Testis (tissue), 3 donors: ENCODE results near the gene SMIM23. TPM values are rescaled to one million over a fixed set of nuclear protein-coding genes. Genes with fewer than 3 reads are reported as not detected.

ENCODE experiments used
- DNase-seq: peaks from one replicate; pipeline ENCODE4 v3.0.0-alpha.2; 2019
- H3K27ac ChIP-seq, 2 donors: fragments of 200-600 bp; sonication (generic); one replicate each; pipeline ENCODE4 v1.5.1; 2019
- H3K27me3 ChIP-seq: fragments of 200-600 bp; sonication (generic); one replicate; pipeline ENCODE4 v1.5.1; 2019
- H3K36me3 ChIP-seq: fragments of 200-600 bp; sonication (generic); one replicate; pipeline ENCODE4 v1.5.1; 2017; ENCODE audit warnings: low read depth; ENCODE audit errors: missing control alignments
- H3K4me1 ChIP-seq: fragments of 200-600 bp; sonication (generic); one replicate; pipeline ENCODE4 v1.5.1; 2019
- H3K4me3 ChIP-seq, 2 donors: fragments of 200-600 bp; sonication (generic); one replicate each; pipeline ENCODE4 v1.5.1; 2017 to 2019
- H3K9me3 ChIP-seq: fragments of 200-600 bp; sonication (generic); one replicate; pipeline ENCODE4 v1.5.1; 2017
- POLR2A ChIP-seq: fragments of 450-650 bp; IDR thresholded peaks from one replicate; pipeline ENCODE4 v1.6.1; 2017; ENCODE audit warnings: antibody characterized with exemption, mild to moderate bottlenecking, moderate library complexity
- WGBS, 2 donors: methylation state at CpG; one replicate each; pipeline ENCODE4 v1.1.5; 2018; 5-methylcytosine and 5-hydroxymethylcytosine counted together
- intact Hi-C: fragments of 100-400 bp; cut with DNase I; formaldehyde crosslinking; loops from one replicate; pipeline ENCODE4 v1.15.1; 2023; ENCODE audit warnings: low total_unique reads
- polyA plus RNA-seq: library from polyadenylated mRNA; stranded (reverse); fragments of 350-450 nt; fragmentation: Illumina TruSeq; extraction: RNeasy Lipid Tissue Mini Kit (QIAGEN cat#74804); gene quantifications from one replicate; pipeline ENCODE4 v1.2.3, GENCODE V29; 2014; ENCODE audit warnings: low read depth, low replicate concordance; ENCODE audit not compliant: insufficient read depth
- total RNA-seq, 2 donors: library from RNA; depleted of rRNA; stranded (reverse); fragments of >200 nt; gene quantifications; one replicate each; pipeline ENCODE4 v1.2.3, GENCODE V29; 2016
- TF ChIP-seq, protein P1 (sequence below), 3 experiments: fragments of 450-650 bp in 2 of 3; fragments of 200-600 bp in 1 of 3; sonication (generic) in 1 of 3; IDR thresholded peaks; one replicate each; pipeline ENCODE4 v1.5.1; 2016 to 2019; ENCODE audit warnings: antibody characterized with exemption in 3 of 3, mild to moderate bottlenecking in 2 of 3, moderate library complexity in 1 of 3

The SMIM23 gene
- total and polyA plus RNA-seq, 3 donors from 2014 or later, result 1.4 to 24.4 (median 3.4) TPM

DNA sequence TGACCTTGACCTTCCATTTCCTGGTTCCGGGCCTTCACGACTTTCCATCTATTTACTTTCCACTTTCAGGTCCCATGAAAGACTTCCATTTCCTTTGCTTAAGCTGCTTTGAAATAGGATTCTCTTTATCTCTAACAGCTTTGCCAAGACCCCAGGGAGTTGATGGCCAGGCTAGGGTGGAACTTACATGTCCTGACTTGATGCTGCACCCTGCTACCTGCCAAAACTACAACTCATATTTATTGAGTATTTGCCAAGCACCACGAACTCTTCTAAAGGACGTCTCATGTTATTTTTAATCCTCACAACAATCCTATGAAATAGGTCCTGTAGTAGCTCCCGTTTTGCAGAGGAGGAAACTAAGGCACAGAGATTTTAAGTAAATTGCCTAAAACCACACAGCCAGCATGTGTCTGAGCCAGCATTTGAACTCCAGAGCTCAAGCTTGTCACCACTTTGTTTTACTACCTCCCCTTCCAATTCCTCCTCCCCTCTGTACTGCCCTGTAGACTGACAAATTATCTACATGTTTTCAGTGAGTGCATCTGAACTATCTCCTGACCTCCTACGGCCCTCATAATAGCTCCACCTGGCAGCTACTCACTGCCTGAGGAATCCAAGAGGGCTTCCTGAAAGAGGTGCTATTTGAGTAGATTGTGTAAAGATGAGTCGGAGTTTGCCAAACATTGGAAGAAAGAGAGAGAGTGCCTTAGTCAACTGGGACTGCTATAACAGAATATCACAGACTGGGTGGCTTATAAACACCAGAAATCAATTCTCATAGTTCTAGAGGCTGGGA is 38.4 kb upstream of the SMIM23 start:
- TF ChIP-seq, protein P1, sequence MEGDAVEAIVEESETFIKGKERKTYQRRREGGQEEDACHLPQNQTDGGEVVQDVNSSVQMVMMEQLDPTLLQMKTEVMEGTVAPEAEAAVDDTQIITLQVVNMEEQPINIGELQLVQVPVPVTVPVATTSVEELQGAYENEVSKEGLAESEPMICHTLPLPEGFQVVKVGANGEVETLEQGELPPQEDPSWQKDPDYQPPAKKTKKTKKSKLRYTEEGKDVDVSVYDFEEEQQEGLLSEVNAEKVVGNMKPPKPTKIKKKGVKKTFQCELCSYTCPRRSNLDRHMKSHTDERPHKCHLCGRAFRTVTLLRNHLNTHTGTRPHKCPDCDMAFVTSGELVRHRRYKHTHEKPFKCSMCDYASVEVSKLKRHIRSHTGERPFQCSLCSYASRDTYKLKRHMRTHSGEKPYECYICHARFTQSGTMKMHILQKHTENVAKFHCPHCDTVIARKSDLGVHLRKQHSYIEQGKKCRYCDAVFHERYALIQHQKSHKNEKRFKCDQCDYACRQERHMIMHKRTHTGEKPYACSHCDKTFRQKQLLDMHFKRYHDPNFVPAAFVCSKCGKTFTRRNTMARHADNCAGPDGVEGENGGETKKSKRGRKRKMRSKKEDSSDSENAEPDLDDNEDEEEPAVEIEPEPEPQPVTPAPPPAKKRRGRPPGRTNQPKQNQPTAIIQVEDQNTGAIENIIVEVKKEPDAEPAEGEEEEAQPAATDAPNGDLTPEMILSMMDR (IDR thresholded peaks at IDR 0.05), result no peak
- no peak for TF ChIP-seq POLR2A
- Histone ChIP-seq H3K4me1 (no peaks in the 10 kb centered on the region), H3K4me3 (no peak overlapping the region), H3K9me3 (no peaks in the 10 kb centered on the region), H3K36me3 (no peaks in the 10 kb centered on the region), H3K27ac (no peak overlapping the region), H3K27me3 (no peaks in the 10 kb centered on the region)
- 73 to 74% methylated on average over 7 of the region's 7 CpGs for WGBS, 2 donors
- DNase-seq, result no peak
- intact Hi-C loops, result no loop called here

DNA sequence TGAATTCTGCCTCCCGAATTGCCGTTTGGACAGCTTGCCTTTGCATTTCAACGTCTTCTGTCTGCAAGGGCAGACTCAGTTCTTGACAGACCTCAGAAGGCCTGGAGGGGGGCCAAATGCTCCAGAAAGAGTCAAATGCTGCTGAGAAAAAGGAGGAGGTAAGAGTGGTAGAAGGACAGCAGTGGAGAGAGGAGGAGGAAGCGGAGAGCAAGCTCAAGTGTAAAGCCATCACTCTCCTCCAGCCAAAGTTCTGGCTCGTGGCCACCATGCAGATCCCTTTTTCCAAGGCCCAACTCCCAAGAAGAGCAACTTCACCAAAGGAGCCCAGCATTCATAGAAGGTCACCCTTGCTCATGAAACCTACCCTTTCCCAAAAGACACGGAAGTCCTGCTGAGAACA is 36.9 kb upstream of the SMIM23 start:
- intact Hi-C loops, result no loop called here
- Histone ChIP-seq H3K9me3 (no peaks in the 10 kb centered on the region), H3K27me3 (no peaks in the 10 kb centered on the region), H3K36me3 (no peaks in the 10 kb centered on the region), H3K4me1 (no peaks in the 10 kb centered on the region), H3K4me3 (no peak overlapping the region), H3K27ac (no peak overlapping the region)
- WGBS, 2 donors, result 90 to 92% methylated on average over 5 to 6 of the region's 6 CpGs
- no peak for DNase-seq
- TF ChIP-seq, protein P1 (IDR thresholded peaks at IDR 0.05), result no peak
- no peak for TF ChIP-seq POLR2A

DNA sequence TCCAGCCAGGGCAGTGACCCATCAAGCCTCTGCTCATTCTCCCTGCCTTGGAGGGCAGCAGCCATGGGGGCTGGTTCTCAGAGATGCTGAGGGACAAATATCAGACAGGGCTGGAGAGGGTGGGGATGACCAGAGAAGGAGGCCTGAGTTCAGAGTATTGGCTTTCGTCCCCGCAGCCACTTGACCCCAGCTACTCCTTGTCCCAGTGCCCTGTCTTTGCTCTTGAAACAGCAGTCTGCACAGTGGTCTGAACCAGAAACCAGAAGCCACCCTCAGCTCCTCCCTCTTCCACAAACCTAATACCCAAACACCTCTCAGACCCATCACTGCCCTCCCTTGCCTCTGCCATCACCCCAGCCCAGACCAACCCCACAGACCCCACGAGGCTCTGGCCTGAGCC is 36.3 kb upstream of the SMIM23 start:
- no peak for DNase-seq
- H3K9me3 ChIP-seq, result no peaks in the 10 kb centered on the region
- no peak overlapping the region for H3K4me3 ChIP-seq
- TF ChIP-seq, protein P1 (IDR thresholded peaks at IDR 0.05), result no peak
- no peak for TF ChIP-seq POLR2A
- no peaks in the 10 kb centered on the region for H3K27me3 ChIP-seq
- 94 to 96% methylated on average over 3 of the region's 3 CpGs for WGBS, 2 donors
- H3K27ac ChIP-seq, result no peak overlapping the region
- H3K36me3 ChIP-seq, result no peaks in the 10 kb centered on the region
- intact Hi-C loops, result no loop called here
- H3K4me1 ChIP-seq, result no peaks in the 10 kb centered on the region

DNA sequence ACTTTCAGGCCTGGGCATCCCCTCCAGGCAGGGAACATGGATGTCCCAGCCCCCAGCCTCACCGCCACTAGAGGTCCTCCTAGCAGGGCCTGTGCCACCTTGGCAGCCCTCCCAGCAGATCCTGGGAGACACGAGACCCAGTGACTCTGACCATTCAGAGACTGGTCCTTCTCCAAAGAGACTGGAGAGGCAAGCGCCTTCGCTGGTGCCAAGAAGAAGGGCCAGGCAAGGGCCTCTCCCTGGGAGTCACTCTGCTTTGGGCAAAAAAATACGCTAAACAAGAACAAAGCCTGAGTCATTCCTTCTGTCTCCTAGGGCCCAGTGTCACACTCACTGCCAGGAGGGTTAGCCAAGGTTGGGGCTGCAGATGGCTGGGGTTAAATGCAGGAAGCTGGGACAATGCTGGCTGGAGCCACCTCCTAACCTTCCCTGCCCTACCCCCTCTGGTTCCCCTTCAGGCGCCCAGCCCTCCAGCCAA is 35.3 kb upstream of the SMIM23 start:
- 68 to 80% methylated on average over 5 to 6 of the region's 6 CpGs for WGBS, 2 donors
- Histone ChIP-seq H3K9me3 (no peaks in the 10 kb centered on the region), H3K4me3 (no peak overlapping the region), H3K4me1 (no peaks in the 10 kb centered on the region), H3K27me3 (no peaks in the 10 kb centered on the region), H3K27ac (no peak overlapping the region), H3K36me3 (no peaks in the 10 kb centered on the region)
- peak; percentile 48 for DNase-seq
- intact Hi-C loops, result no loop called here
- no peak for TF ChIP-seq POLR2A
- TF ChIP-seq, protein P1 (IDR thresholded peaks at IDR 0.05), result no peak

DNA sequence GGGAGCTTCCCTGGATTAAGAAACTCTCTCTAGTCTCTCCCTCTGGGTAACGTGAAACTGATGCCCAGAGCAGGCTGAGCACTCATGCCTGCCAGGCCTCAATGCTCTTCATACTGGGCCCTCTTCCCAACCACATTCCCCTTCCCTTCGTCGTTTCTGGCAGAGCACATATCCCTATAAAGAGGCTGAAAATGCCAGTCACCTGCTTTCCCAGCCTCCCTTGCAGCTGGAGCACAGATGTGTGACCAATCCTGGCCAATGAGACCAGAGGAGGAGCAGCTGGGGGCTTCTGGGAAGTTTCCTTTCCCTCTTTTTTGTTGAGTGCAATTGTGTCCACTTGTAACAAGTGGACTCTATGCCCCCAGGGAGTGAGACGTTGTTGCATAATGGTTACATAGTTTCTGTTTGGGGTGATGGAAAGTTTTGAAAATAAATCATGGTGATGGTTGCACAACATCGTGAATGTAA is 30.2 kb upstream of the SMIM23 start:
- intact Hi-C loops, result no loop called here
- H3K27me3 ChIP-seq, result no peaks in the 10 kb centered on the region
- TF ChIP-seq, protein P1 (IDR thresholded peaks at IDR 0.05), result no peak
- TF ChIP-seq POLR2A, result no peak
- H3K4me1 ChIP-seq, result no peaks in the 10 kb centered on the region
- no peak for DNase-seq
- H3K27ac ChIP-seq, result no peak overlapping the region
- H3K9me3 ChIP-seq, result no peaks in the 10 kb centered on the region
- H3K4me3 ChIP-seq, result no peak overlapping the region
- H3K36me3 ChIP-seq, result no peaks in the 10 kb centered on the region
- 55 to 59% methylated on average over 5 of the region's 5 CpGs for WGBS, 2 donors
